Measurements from ENCODE around the gene CUL5.

DNA sequence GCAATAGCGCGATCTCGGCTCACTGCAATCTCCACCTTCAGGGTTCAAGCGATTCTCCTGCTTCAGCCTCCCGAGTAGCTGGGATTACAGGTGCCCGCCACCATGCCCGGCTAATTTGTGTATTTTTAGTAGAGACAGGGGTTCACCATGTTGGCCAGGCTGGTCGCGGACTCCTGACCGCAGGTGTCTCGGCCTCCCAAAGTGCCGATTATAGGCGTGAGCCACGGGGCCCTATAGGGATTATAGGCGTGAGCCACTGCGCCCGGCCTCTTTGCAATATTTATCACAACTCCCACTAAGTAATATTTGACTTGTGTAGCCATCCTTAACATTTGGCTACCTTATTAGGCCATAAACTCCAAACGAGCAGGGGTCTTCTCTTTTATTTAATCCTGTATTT is 879 bp upstream of the CUL5 start:
- no peak for TF ChIP-seq YY1 (tag by site-specific recombination; IDR thresholded peaks at IDR 0.05)
- TF ChIP-seq, protein P1, sequence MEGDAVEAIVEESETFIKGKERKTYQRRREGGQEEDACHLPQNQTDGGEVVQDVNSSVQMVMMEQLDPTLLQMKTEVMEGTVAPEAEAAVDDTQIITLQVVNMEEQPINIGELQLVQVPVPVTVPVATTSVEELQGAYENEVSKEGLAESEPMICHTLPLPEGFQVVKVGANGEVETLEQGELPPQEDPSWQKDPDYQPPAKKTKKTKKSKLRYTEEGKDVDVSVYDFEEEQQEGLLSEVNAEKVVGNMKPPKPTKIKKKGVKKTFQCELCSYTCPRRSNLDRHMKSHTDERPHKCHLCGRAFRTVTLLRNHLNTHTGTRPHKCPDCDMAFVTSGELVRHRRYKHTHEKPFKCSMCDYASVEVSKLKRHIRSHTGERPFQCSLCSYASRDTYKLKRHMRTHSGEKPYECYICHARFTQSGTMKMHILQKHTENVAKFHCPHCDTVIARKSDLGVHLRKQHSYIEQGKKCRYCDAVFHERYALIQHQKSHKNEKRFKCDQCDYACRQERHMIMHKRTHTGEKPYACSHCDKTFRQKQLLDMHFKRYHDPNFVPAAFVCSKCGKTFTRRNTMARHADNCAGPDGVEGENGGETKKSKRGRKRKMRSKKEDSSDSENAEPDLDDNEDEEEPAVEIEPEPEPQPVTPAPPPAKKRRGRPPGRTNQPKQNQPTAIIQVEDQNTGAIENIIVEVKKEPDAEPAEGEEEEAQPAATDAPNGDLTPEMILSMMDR (tag by site-specific recombination; IDR thresholded peaks at IDR 0.05), result no peak

All from HEK293 (cell line).